Muscle layer of colon (tissue), 2 donors: ENCODE measurements around the gene SLAMF9.
A peak's percentile ranks its signal among the peaks of the same experiment; 100 is the strongest.

Experiments used
- H3K27ac ChIP-seq: one replicate; pipeline ENCODE4 v1.7.0; 2013; ENCODE audit warnings: low read depth, mild to moderate bottlenecking, low read length, moderate library complexity
- H3K27me3 ChIP-seq, 2 donors: one replicate each; pipeline ENCODE4 v1.7.0; 2013; ENCODE audit warnings: low read length in 2 of 2, mild to moderate bottlenecking in 2 of 2; ENCODE audit not compliant: insufficient read depth in 2 of 2, control insufficient read depth in 1 of 2
- H3K36me3 ChIP-seq: one replicate; pipeline ENCODE4 v1.7.0; 2013; ENCODE audit warnings: mild to moderate bottlenecking, low read length; ENCODE audit not compliant: insufficient read depth
- H3K4me1 ChIP-seq: one replicate; pipeline ENCODE4 v1.7.0; 2013; ENCODE audit warnings: mild to moderate bottlenecking, low read length; ENCODE audit not compliant: insufficient read depth
- H3K4me3 ChIP-seq, 2 donors: one replicate each; pipeline ENCODE4 v1.7.0; 2013; ENCODE audit warnings: low read length in 2 of 2, low read depth in 1 of 2, mild to moderate bottlenecking in 1 of 2, moderate library complexity in 1 of 2
- H3K9ac ChIP-seq: one replicate; pipeline ENCODE4 v1.7.0; 2013; ENCODE audit warnings: low read length
- H3K9me3 ChIP-seq: one replicate; pipeline ENCODE4 v1.7.0; 2013; ENCODE audit warnings: mild to moderate bottlenecking, low read length
- donor health status: abdominal sarcoma.
- donor health status: Adenocarcinoma of cecum.

The SLAMF9 gene

DNA sequence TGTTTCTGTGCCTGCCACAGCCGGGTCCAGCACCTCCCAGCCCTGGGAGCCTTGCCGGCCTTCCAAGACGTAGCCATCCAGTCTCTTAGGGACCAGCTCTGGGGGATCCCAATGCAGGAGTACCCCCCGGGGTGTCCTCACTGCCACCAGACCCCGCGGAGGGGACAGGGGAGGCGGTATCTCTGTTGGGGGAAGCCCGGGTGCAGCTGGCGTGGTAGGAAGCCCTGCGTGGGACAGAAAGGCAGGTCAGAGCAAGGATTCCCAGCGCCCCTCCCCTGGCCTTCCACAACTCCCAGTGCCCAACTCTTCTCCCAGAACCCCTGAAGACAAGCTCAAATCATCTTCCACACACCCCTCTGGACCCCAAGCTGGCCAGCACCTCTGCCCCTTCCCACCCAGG is 23.8 kb downstream of the SLAMF9 start:
- Histone ChIP-seq H3K9ac (no peak overlapping the region), H3K36me3 (no peaks in the 10 kb centered on the region), H3K27ac (no peak overlapping the region), H3K27me3 (no peaks in the 10 kb centered on the region), H3K4me1 (peaks cover 9% of the 10 kb centered on the region), H3K4me3 (no peak overlapping the region), H3K9me3 (no peaks in the 10 kb centered on the region)

DNA sequence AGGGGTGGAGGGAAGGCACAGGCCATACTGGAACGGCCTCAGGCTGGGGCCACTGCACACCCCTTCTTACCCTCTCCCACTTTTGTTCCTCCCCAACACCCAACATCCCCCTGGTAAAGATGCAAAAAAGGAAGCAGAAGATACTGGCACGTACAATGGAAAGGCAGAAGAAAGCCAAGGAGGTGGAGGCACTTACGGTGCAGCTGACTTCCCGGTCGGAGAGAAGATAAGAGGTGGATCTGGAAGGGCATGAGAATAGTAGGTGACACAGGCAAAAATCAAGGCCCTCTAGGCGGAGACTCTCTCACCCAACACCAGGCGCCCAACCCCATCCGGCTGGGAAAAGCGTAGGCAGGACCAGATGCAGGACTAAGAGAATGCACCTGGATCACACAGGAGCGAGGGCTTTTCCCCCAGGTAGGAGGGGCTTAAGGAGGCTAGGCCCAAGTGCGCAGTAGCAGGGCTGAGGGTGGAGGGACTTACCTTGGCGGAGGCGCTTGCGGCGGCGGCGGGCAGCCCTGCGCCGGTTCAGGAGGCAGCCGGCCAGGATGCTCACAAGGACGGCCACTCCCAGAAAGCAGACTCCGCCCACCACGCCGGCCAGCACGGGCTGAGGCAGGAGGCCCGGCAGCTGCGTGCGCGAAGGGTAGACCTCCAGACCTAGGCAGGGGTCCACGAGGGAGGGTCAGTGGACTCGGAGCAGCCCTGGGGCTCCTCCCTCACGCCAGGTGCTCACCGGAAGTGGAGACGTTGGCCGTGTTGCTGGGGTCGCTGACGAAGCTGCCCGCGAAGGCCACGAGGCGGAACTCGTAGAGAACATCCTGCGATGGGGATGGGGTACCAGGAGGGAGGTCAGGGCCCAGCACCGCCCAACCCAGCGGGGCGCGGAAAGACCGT is 24.6 kb downstream of the SLAMF9 start:
- H3K27ac ChIP-seq, result no peak overlapping the region
- H3K9ac ChIP-seq, result no peak overlapping the region
- no peaks in the 10 kb centered on the region for H3K27me3 ChIP-seq
- no peaks in the 10 kb centered on the region for H3K9me3 ChIP-seq
- no peaks in the 10 kb centered on the region for H3K36me3 ChIP-seq
- H3K4me3 ChIP-seq, result no peak overlapping the region
- H3K4me1 ChIP-seq, result peaks cover 9% of the 10 kb centered on the region

DNA sequence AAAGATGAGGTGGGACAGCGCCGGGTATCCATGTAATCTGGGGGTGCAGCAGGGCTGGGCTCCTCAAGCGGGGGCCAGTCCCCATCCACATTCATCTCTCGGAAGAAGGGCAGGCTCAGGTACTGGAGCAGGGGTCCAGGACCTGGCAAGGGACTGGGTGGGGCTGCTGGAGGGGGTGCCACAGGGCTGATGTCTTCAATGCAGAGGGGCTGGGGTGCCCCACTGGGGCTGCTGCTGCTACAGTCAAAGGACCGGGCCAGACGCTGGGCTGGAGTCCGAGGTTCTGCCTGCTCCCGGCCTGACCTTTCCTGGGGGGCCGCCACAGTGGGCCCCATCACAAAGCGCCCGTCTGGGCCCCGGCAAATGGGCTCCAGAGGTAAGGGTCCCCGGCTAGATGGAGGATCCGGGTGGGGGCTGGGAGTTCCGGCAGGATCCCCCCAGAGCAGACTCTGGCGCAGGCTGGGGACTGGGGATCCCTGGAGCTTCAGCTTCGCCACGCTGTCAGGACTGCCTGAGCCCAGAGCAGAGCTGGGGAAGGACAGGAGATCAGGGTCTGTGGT is 25.5 kb downstream of the SLAMF9 start:
- no peak overlapping the region for H3K27ac ChIP-seq
- H3K4me3 ChIP-seq, result no peak overlapping the region
- H3K36me3 ChIP-seq, result no peaks in the 10 kb centered on the region
- H3K4me1 ChIP-seq, result peaks cover 13% of the 10 kb centered on the region
- H3K9ac ChIP-seq, result no peak overlapping the region
- H3K9me3 ChIP-seq, result no peaks in the 10 kb centered on the region
- H3K27me3 ChIP-seq, result no peaks in the 10 kb centered on the region

DNA sequence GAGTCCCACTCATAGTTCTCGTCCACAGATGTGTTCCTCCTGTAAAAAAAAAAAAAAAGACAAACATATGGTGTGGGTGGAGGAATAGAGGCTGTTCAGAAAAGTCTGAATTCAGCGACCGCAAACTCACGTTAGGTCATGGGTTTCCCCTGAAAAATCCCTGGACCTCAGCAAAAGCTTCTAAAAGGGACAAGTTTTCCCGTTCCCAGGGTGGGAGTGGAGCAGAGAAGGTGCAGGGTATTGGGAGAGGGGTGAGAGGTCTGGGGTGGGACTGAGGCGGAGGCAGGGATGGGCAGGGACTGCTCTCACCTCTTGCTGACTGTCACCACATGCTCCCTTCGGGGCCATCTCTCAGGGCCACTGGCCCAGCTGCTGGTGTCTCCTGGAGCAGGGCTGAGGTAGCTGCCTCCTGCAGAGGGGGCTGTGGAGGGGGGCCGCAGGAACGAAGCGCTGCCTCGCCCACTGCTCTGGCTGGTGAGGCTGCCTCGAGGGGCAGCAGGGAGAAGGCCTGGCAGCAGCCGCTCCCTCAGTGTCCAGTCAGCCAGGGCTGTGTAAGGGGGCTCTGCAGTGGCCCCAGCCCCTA is 26.1 kb downstream of the SLAMF9 start:
- Histone ChIP-seq H3K9ac (no peak overlapping the region), H3K27ac (no peak overlapping the region), H3K36me3 (no peaks in the 10 kb centered on the region), H3K27me3 (no peaks in the 10 kb centered on the region), H3K9me3 (no peaks in the 10 kb centered on the region), H3K4me3 (no peak overlapping the region), H3K4me1 (peaks cover 13% of the 10 kb centered on the region)

DNA sequence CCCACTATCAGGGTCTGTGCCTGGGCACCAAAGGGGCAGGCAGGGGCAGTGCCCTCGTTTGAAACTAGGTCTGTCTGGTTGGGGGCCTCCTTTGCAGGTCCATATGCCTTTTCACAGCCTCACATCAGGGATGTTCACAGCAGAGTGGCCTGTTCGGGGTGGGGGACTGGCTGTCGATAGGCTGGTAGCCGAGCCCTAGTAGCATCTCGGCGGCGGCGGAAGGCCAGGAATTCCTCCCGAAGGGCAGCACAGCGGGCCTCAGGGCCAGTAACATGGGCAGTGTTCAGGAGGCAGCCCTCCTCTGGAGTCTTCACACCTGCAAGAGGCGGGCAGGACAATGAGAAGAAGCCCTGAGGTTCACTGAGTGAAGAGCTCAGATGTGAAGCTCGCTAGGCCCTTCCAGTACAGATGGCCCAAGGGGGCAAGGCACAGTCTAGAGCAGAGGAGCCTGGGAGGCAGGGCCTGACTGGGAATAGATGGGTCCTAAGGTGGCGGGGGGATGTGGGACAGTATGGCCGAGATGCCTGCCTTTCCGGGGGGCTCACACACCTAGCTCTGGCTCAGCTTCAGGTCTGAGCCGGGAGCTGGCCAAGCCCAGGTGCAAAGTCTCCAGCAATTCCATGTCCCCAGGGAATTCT is 26.7 kb downstream of the SLAMF9 start:
- H3K4me1 ChIP-seq, result peaks cover 16% of the 10 kb centered on the region

DNA sequence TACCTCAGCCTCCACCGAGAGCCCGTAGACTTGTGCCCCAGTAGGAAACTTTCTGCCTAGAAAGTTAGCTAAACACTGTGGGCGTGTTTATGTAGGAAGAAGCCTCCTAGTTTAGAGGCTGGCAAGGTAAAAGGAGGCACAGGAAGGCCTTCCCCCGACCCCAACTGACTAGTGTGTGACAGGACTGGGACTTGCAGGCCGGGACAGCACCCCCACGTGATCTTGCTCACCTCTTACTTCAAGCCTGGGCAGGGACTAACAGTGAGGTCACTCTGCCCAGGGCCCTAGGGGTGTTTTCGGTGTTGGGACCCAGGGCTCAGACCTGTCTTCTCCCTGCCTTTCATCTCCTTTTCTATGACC is 28.3 kb downstream of the SLAMF9 start:
- peak overlapping the region; percentile 76 to 97 for H3K4me3 ChIP-seq
- no peaks in the 10 kb centered on the region for H3K9me3 ChIP-seq
- H3K27ac ChIP-seq, result peak overlapping the region; percentile 97
- H3K9ac ChIP-seq, result peak overlapping the region; percentile 93
- no peaks in the 10 kb centered on the region for H3K27me3 ChIP-seq
- H3K4me1 ChIP-seq, result peaks cover 17% of the 10 kb centered on the region
- H3K36me3 ChIP-seq, result peaks cover under 1% of the 10 kb centered on the region

More for the DNA sequence above, 26.7 kb downstream of the SLAMF9 start:
- no peak overlapping the region for H3K9ac ChIP-seq
- H3K36me3 ChIP-seq, result no peaks in the 10 kb centered on the region
- H3K27me3 ChIP-seq, result no peaks in the 10 kb centered on the region
- H3K4me3 ChIP-seq, result no peak overlapping the region
- no peaks in the 10 kb centered on the region for H3K9me3 ChIP-seq
- no peak overlapping the region for H3K27ac ChIP-seq

DNA sequence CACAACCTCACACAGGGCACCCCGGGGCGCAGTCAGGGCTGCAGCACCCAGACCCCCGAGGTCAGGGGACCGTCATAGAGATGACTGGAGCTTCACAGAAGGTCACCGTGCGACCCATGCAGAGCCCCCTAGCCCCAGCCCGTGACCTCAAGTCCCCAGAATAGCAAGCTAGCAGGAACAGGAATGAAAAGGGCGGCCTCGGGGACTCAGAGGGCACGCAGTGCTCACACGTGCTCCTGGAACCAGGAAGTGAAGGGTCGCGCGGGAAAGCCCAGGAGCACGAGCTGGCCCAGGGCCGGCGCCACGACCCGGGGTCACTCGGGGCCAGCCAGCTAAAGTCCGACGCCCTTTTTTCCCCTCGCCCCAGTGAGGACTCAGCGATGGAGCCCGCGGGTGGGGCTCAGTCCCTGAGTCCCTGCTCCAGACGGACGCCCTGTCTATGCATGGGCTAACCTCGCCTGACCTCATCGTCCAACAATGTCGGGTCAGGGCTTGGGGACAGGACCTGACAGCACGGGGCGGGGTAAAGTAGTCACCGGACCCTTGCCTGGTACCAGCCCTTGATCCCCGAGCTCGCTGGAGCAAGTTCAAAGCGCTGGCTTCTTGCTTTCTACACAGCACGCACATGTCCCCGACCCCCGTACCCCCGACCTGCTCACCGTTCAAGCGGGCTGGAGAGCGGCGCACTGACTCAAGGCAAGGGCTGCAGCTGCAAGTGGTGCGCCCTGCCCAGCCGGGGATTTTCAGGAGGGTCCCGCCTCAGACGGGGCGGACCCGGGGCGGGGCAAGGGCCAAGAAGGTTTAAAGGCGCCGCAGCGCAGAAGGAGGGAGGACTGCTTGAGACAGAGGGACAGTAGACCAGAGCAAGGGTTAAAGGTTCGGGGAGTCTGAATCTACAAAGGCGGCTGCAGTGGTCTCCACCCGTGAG is 29.0 kb downstream of the SLAMF9 start, which contains the start of gene TAGLN2:
TSS of gene TAGLN2 (minus strand) at position 717 of the 928 bp plus-strand sequence. CDS start 4,998 bp downstream, outside the sequence.
- Histone ChIP-seq H3K27ac (peak within 1 kb of the TSS; percentile 97), H3K4me1 (peaks cover 17% of the 10 kb centered on the region), H3K36me3 (peaks cover 7% of the 10 kb centered on the region), H3K9me3 (no peaks in the 10 kb centered on the region), H3K4me3 (peak within 1 kb of the TSS; percentile 76 to 97), H3K27me3 (no peaks in the 10 kb centered on the region), H3K9ac (peak within 1 kb of the TSS; percentile 97)

DNA sequence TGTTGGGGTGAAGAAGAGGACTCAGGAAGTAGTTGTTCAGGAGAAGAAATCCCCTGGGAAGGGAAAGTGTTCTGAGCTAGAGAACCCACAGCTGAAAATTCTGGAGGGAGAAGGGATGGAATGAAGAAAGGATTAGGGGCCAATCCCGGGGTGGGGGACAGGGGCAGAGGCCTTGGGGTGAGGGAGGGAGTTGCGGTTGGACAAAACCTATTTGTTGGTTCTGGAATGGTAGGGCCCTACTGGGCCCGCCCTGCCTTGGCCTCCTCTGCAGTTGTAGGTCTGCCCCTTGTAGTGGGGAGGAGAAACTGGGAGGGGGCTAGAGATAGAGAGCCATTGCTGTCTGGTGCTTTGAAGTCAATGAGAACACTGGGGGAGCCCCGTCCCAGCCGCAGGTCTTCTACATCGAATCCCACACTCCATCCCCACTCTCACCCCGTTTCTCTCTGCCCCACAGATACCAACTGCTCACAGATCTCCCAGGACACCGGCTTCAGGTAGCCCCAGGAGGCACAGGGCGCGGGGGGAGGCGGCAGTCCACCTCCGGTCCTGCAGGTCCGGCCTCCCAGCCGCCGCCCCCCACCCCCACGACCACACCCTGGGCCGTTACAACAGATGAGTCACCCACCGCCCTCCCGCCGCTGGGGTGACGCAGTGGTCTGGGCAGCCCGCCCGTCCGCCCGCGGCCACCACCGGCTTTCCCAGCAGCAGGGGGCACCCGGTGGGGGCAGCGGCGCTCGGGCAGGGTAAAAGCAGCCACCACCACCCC is 29.8 kb downstream of the SLAMF9 start:
- H3K4me3 ChIP-seq, result peak overlapping the region; percentile 76 to 97
- peaks cover 17% of the 10 kb centered on the region for H3K4me1 ChIP-seq
- H3K9me3 ChIP-seq, result no peaks in the 10 kb centered on the region
- peak overlapping the region; percentile 97 for H3K27ac ChIP-seq
- peaks cover 15% of the 10 kb centered on the region for H3K36me3 ChIP-seq
- H3K27me3 ChIP-seq, result no peaks in the 10 kb centered on the region
- H3K9ac ChIP-seq, result peak overlapping the region; percentile 97

DNA sequence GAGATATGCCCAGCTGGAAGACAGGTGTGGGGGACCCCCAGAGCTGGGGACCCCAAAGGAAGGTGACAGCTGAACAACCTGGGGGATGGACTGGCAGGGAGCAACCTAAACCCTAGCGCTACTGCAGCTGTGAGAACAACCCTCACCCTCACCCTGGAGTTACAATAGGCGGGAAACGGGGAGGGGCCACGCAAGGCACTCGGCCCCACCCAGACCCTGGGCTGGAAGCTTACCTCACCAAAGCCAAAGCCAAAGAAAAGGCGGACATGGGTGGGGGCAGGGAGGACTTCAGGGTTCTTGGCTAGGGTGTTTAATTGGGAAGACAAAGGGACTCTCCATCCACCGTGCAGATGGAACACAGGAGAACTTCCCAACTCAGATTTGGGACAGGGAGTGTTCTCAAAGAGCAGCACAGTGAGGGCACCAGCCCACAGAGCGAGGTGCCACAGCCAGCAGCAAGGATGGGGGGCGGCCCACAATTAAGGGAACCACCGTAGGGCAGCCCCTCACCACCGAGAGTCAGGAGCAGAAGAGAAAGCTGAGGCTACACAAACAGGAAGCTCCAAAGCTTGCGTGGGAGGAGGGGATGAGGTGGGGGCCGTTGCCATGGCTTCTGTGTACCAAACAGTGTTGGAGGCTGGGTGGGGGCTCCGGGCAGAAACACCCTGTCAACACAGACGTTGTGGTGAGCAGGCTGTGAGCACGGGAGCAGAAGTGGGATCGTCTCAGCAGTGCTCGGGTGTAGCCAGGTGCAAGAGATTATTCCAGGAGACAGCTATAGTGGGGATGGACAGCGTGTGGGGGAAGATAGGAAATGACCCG is 30.6 kb downstream of the SLAMF9 start:
- Histone ChIP-seq H3K36me3 (peaks cover 22% of the 10 kb centered on the region), H3K27me3 (no peaks in the 10 kb centered on the region), H3K4me3 (peak overlapping the region; percentile 76 to 97), H3K9me3 (no peaks in the 10 kb centered on the region), H3K9ac (peak overlapping the region; percentile 97), H3K27ac (peak overlapping the region; percentile 97), H3K4me1 (peaks cover 17% of the 10 kb centered on the region)
